Retinal pigment epithelial cell (primary cell): ENCODE results near the gene GOLGA5.

Experiments
- DNase-seq: peaks from one replicate; pipeline ENCODE4 v3.0.0-alpha.2; 2010; ENCODE audit warnings: low read depth
- H3K4me3 ChIP-seq: 2 replicates; pipeline ENCODE4 v1.5.1; 2011; ENCODE audit warnings: mild to moderate bottlenecking, low read length, control low read depth, moderate library complexity
- TF ChIP-seq, protein P1 (sequence below): conservative IDR thresholded peaks from 2 replicates; pipeline ENCODE4 v1.5.1; 2011; ENCODE audit warnings: low read depth, low read length, control low read depth, inconsistent platforms

GOLGA5 gene

DNA sequence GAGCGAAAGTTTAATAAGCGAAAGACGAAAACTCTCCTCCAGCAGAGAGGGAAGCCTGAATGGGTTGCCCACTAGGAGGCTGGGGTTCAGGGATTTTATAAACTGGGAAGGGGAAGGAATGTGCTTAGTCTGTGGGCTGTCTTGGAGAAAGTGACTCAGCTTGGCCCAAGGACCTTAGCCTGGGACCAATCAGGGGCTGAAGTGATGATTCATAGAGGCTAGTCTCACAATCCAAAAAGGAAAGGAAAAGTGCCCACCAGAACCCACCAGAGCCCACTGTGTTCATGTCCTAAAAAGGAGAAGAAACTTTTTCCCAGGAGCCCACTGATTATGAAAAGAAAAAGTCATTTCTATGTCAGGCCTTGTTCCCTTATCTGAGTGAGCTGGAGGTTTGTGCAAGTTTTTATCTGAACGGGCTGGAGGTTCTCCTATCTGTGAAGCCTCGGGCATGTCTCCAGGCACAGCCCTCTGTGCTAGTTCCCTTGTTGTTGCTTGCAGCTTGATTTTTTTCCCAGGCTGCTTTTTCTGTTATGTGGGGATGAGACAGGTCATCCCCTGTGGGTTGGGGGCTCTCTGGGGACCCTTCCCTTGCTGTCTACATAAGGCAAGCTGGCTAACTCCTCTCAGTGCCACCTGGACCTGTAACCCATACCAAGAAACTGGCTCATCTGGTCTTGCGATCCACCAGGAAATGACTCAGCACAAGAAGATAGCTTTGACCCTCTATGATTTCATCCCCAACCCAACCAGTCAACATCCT is 8.3 kb upstream of the GOLGA5 start:
- TF ChIP-seq, protein P1, sequence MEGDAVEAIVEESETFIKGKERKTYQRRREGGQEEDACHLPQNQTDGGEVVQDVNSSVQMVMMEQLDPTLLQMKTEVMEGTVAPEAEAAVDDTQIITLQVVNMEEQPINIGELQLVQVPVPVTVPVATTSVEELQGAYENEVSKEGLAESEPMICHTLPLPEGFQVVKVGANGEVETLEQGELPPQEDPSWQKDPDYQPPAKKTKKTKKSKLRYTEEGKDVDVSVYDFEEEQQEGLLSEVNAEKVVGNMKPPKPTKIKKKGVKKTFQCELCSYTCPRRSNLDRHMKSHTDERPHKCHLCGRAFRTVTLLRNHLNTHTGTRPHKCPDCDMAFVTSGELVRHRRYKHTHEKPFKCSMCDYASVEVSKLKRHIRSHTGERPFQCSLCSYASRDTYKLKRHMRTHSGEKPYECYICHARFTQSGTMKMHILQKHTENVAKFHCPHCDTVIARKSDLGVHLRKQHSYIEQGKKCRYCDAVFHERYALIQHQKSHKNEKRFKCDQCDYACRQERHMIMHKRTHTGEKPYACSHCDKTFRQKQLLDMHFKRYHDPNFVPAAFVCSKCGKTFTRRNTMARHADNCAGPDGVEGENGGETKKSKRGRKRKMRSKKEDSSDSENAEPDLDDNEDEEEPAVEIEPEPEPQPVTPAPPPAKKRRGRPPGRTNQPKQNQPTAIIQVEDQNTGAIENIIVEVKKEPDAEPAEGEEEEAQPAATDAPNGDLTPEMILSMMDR = peak; percentile 31
- DNase-seq = no peak

DNA sequence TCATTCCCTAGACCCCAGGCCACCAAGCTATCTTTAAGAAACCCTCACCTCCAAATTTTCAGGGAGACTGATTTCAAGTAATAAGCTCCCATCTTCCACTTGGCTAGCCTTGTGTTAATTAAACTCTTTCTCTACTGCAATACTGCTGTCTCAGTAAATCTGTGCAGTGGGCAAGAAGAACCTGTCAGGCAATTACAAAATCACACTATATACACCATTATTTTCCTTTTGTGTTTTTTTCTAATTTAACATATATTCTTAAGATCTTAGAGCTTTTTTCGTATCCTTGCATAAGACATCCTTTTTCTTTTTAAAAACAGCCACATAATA is 7.7 kb upstream of the GOLGA5 start:
- no peak for DNase-seq
- no peak overlapping the region for H3K4me3 ChIP-seq
- TF ChIP-seq, protein P1 = no peak

More for the DNA sequence above, 8.3 kb upstream of the GOLGA5 start:
- no peak overlapping the region for H3K4me3 ChIP-seq

DNA sequence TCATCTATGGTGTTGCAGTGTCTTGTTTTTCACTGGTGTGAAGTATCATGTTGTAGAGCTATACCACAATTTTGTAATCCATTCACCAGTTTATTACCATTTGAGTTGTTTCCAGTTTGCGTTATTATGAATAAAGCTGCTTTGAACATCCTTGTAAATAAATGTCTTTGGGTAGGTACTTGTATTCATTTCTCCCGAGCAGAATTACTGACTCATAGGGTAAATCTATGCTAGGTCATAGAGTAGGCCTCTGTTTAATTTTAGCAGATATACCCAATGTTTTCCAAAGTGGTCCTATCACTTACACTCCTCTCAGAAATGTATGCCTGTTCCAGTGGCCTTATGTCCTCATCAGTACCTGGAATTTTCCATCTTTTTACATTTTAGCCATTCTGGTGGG is 6.6 kb upstream of the GOLGA5 start:
- no peak for DNase-seq
- H3K4me3 ChIP-seq = no peak overlapping the region
- TF ChIP-seq, protein P1 = no peak

DNA sequence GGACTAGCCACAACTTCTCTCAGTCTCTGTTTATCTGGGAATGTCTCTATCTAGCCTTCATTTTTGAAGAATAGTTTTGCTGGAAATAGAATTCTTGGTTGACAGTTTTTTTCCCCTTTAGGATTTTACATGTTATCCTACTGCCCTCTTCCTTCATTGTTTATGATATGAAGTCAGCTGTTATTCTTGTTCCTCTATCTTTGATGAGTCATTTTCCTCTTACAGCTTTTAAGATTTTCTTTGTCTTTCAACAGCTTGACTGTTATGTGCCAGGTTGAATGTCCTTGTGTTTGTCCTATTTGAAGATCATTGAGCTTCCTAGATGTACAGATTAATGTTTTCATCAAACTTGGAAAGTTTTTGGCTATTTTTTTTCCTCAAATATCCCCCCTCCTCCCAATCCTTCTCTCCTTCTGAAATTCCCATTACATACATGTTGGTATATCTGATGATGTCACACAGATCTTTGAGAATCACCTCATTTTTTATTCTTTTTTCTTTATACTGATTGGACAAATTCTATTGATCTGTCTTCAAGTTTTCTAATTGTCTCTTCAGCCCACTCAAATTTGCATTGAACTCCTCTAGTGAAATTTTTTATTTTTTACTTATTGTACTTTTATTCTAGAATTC is 4.5 kb upstream of the GOLGA5 start:
- no peak overlapping the region for H3K4me3 ChIP-seq
- DNase-seq = no peak
- TF ChIP-seq, protein P1 = no peak

DNA sequence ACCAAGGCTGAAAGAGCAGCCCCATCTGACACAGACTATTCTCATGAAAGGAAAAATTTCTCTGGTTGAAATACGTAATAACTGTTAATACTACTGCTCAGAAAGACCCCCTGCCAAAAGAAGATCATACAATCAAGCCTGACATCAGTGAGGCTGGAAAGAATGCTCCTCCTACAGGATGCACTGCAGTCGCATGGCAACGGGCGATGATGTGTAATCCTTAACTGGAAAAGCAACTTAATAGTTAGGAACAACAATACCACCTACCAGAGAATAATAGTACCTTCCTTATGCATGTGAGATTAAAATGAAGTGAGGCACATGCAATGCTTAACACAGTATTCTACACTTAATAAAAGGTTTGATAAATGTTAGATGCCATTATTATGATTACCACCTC is 1.2 kb upstream of the GOLGA5 start:
- TF ChIP-seq, protein P1 = no peak
- no peak overlapping the region for H3K4me3 ChIP-seq
- no peak for DNase-seq

DNA sequence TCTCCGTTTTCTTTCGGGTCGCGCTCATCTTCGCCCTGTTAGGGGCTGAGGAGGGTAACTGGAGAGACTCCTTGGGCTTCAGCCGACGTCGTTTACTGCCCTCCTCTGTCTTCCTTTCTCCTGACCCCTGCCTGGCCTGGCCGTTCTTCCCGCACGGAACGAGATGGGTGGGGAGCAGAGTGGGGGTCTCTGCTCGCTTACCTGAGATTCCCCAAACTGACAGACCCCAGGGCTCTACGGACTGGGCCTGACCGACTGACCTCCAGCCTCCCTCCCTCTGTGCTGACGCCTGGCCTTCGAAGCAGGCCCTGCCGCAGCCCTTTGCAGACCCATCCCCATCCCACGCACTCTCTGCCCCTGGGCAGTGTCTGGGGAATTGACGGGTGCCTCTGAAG is 439 bp downstream of the GOLGA5 start:
- TF ChIP-seq, protein P1 = no peak
- no peak for DNase-seq
- peak overlapping the region; percentile 99 for H3K4me3 ChIP-seq

DNA sequence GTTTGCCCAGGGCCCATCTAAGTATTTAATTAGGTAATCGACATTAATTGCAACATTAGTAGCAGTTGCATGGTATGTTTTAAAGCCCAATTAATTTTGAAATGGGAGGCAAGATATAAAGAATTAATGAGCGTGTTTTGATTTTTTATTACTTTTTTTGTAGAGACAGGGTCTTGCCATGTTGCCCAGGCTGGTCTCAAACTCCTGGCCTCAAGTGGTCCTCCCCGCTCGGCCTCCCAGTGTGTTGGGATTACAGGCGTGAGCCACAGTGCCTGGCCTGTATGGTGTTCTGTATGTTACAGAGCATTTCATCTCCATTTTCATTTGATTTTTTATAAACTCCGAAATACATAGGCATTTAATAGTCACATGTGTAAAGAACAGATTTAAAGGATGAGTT is 856 bp downstream of the GOLGA5 start:
- TF ChIP-seq, protein P1 = no peak
- peak overlapping the region; percentile 99 for H3K4me3 ChIP-seq
- DNase-seq = no peak
